HG03159 (cell line): ENCODE measurements around the gene CLASP2.
"Not testable (repeated sequence)": the region's sequence is repeated elsewhere in the genome, so short reads cannot be mapped to it uniquely, and the experiment has no call there.

Source experiments
- ATAC-seq: cut with Tn5 transposase; IDR thresholded peaks from one replicate; pipeline ENCODE4 v1.9.1; 2021; ENCODE audit warnings: mild to moderate bottlenecking, moderate library complexity; ENCODE audit not compliant: unreplicated experiment

CLASP2 gene

GRCh38 chr3:33690341-33690740, 27.7 kb downstream of the CLASP2 start:
- no peak for ATAC-seq

GRCh38 chr3:33687406-33688010, 30.5 kb downstream of the CLASP2 start:
- ATAC-seq = no peak

DNA sequence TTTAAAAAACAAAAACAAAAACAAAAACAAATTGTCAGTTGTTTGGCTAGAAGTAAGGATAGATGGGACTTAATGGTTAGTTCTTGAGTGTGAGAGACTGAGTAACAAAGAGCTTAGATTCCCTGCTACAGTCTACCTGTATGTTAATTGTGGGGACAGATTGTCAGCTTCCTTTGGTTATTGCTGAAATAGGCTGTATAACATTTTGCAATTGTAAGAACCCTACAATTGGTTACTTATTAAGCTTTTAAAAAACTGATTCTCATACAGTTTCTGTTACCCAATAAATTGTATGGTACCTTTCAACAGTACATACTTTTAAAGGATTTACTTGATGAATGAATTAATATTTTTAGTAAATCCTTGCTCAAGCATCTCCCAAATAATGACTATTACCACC, 35.3 kb downstream of the CLASP2 start:
- ATAC-seq = no peak

DNA sequence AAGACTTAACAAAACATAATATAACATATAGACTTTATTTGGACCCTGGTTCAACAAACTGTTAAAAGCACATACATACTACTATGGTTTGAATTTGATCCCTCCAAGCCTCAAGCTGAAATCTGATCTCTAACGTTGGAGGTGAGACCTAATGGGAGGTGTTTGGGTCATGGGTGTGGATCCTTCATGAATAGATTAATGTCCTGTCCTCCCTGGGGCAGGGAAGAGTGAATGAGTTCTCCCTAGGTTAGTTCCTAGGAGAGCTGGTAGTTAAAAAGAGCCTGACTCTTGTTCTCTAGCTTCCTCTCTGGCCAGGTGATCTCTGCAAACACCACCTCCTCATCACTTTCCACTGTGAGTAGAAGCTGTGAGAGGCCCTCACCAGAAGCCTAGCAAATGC, 36.4 kb downstream of the CLASP2 start:
- no peak for ATAC-seq

DNA sequence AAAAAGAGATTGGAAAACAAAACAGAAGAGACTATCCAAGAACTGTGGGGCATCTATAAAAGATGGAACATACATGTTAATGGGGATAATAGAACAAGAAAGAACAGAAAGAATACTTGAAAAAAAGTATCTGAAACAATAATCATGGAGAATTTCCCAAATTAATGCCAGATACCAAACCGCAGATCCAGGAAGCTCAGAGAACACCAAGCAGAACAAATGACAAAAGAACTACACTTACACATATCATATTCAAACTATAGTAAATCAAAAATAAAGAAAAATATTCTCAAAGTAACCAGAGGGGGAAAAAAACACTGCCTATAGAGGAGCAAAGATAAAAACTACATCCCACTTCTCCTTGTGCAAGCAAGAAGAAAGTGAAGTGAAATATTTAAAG, 40.0 kb downstream of the CLASP2 start:
- ATAC-seq = no peak

GRCh38 chr3:33673436-33673835, 44.6 kb downstream of the CLASP2 start:
- ATAC-seq = not testable (repeated sequence)

- no peak for ATAC-seq
Measured at GRCh38 chr3:33668618-33669017, 49.4 kb downstream of the CLASP2 start.

- ATAC-seq = no peak
Measured at GRCh38 chr3:33665294-33665693, 52.8 kb downstream of the CLASP2 start.

DNA sequence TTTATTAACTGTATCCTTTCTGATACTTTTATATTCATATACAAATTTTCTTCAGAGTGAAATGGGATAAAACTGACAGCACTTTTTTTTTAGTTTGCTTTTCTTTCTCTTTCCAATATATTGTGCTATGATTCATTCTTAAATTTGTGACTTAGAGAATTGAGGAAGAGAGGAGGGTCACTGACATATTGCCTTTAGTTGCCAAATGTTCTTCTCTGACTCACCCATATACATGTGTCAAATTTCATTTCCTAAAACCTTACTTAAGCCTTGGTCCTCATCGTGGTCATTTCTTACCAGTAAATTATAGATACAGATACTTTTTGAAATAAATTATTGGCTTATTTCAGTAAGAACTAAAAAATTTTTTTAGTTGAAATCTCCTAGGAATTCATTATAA, 53.9 kb downstream of the CLASP2 start:
- no peak for ATAC-seq

DNA sequence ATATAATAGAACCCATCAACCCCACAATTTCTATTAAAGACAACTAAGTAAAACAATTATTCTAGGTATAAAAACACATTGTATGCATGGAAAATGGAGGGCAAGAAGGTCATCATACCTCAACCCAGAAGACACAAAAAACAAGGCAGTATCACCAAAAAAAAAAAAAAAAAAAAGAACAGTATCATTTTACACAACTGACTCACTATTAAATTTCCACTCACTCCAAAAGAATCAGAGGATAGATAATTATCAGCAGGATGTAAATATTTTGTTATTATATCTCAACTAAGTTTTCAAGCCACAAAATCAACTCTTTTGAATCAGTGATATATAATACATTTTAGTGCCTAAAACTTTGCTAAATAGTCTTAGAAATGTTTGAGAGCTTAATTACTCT, 55.0 kb downstream of the CLASP2 start:
- ATAC-seq = no peak

DNA sequence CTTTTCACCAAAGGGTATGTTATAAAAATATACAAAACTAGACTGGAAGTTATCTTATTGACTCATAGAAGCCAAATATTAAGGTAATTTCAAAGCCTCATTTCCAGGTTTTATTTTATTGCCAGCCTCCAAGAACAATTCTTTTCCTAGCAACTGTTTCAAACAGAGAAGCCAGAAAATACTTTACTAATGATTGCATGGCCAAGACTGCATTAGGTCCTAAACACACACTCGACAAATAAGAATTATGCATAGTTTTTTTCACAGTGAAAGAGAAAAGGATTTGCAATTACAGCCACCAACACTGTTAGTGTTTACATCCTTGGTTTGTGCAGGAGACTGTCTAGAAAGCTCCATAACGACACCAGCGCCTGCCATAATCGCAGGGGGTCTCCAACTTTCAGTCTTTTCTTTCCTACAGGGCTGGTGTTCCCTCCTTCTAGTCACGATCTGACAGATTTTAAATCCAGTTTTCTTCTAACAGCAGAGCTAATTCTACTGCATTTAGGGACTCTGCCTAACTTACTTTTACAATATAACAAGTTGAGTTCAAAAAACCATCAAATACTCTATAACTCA, 58.1 kb downstream of the CLASP2 start:
- no peak for ATAC-seq

GRCh38 chr3:33658991-33659848, 58.8 kb downstream of the CLASP2 start:
- ATAC-seq = peak; percentile 93

GRCh38 chr3:33658621-33658990, 59.4 kb downstream of the CLASP2 start:
- ATAC-seq = no peak

DNA sequence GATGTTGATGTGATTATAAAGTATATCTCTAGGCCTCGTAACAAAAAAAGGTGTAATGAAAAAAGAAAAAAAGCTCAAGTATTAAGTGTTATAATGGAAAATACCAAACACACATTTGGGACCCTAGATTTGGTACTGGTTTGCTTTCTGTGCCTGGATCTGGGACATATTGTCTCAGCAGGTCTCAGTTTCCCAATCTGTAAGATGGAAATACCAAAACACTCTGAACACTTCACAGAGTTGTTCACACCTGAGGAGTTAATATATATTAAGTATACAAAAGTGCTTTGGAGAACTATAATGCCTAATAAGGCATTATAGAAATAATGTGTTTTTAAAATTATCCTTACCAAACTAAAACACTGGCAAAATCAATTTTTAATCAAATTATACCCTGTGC, 60.0 kb downstream of the CLASP2 start:
- no peak for ATAC-seq

- no peak for ATAC-seq
Measured at GRCh38 chr3:33652736-33653135, 65.3 kb downstream of the CLASP2 start.

DNA sequence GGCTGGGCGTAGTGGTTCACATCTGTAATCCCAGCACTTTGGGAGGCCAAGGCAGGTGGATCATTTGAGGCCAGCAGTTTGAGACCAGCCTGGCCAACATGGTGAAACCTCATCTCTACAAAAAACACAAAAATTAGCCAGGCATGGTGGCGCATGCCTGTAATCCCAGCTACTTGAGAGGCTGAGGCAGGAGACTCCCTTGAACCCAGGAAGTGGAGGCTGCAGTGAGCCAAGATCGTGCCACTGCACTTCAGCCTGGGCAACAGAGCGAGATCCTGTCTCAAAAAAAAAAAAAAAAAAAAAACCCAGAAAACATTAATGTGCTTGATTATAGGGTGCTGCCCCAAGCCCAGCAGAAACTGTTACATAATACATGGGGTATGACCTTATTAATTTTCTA, 67.0 kb downstream of the CLASP2 start:
- not testable (repeated sequence) for ATAC-seq

DNA sequence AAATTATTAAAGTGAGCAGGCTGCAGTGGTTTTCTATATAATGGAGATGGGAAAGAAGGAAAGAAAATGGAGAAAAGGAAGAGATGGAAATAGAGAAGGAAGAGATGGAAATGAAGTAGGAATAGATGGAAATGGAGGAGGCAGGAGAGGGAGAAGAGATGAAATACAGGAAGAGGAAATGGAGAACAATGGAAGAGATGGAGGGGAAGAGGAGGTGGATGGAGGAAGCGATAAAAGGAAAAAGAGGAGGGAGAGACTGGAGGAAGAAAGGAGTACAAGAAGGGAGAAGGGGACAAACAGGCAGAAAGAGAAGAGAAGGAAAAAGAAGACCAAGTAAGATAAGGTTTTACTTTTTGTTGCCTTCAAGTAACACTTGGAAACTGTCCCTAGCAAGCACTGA, 67.6 kb downstream of the CLASP2 start:
- no peak for ATAC-seq

DNA sequence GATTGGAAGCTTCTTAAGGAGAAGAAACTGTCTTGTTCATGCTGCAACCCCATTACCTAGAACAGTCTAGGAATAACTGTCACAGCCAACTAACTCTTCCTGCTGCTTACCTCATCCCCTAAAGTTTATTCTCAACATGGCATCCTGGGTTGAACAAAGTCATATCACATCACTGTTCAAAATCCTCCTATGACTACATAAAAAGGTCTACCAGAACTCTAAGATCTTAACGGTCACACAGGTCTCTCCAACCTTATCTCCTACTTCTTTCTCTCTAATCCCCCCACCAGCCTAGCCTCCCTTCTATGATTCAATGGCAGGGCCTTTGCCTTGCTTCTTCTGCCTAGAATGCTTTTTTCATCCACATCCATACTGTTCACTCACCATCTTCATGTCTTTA, 69.3 kb downstream of the CLASP2 start:
- no peak for ATAC-seq

DNA sequence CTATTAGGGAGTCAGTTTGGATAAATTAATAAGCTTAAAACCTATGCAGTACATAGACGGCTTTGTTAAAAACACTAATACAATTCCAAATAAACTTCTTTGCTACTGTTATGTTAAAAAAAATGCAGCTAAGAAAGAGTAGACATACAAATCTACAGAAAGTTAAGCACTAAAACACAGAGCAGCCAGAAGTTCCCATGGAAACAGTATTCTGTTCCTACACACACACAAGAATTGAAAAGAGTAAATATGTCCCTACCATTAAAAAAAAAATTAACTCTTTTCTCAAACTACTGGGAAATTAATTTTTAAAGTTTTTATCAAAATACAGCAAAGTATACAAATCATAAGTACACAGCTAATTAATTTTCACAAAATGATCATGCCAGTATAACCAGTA, 71.6 kb downstream of the CLASP2 start:
- no peak for ATAC-seq

- ATAC-seq = no peak
Measured at GRCh38 chr3:33645060-33645647, 72.9 kb downstream of the CLASP2 start.

DNA sequence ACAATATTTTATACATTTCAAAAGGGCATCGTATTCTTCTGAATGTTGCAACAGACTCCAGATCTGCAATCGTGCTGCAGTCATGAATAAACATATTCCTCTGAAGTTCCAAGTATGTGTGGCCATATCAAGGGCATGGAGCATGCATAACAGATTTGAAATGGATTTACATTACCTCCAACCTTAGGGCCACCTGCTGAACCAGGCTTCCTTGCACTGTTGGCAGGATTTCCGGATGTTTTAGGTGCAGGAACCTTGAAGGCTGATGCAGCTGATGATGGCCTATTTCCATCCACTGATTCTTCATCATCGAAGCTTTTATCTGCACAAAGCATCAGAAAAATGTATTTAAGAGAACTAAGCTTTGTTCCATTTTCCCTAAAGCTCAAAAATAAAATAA, 73.5 kb downstream of the CLASP2 start:
- ATAC-seq = no peak

- ATAC-seq = no peak
Measured at GRCh38 chr3:33642806-33643205, 75.2 kb downstream of the CLASP2 start.
